DND-41 (cell line): Measurements from ENCODE around the gene GPC3.

ENCODE experiments used
- ATAC-seq: fragments of 200-7000 bp; cut with Tn5 transposase; 3 replicates; pipeline ENCODE4 v1.9.1; 2021; ENCODE audit warnings: low read depth; ENCODE audit not compliant: insufficient read depth
- DNase-seq: peaks from one replicate; pipeline ENCODE4 v3.0.0-alpha.2; 2020
- H2AFZ ChIP-seq: 2 replicates; pipeline ENCODE4 v1.6.0; 2012; ENCODE audit warnings: low read depth, low read length
- H3K27ac ChIP-seq: 2 replicates; pipeline ENCODE4 v1.5.1; 2012; ENCODE audit warnings: low read length, inconsistent platforms
- H3K27me3 ChIP-seq: fragments of 200-600 bp; sonication (generic); 2 replicates; pipeline ENCODE4 v1.6.0; 2012; ENCODE audit warnings: low read length, mild to moderate bottlenecking, inconsistent platforms; ENCODE audit not compliant: insufficient read depth, poor library complexity
- H3K36me3 ChIP-seq: 2 replicates; pipeline ENCODE4 v1.5.1; 2012; ENCODE audit warnings: low read length, inconsistent platforms; ENCODE audit not compliant: insufficient read depth
- H3K4me1 ChIP-seq: 2 replicates; pipeline ENCODE4 v1.5.1; 2012; ENCODE audit warnings: mild to moderate bottlenecking, low read length; ENCODE audit not compliant: insufficient read depth
- H3K4me2 ChIP-seq: 2 replicates; pipeline ENCODE4 v1.6.0; 2012; ENCODE audit warnings: mild to moderate bottlenecking, moderate library complexity, low read length, inconsistent platforms; ENCODE audit not compliant: insufficient read depth
- H3K4me3 ChIP-seq, 2 experiments: fragments of 200-600 bp in 1 of 2; shearing (Covaris generic) in 1 of 2; 2 replicates each; pipeline ENCODE4 v1.5.1; 2012 to 2016; ENCODE audit warnings: inconsistent platforms in 2 of 2, low read length in 2 of 2, mild to moderate bottlenecking in 2 of 2, low read depth in 1 of 2, moderate library complexity in 1 of 2
- H3K79me2 ChIP-seq: 2 replicates; pipeline ENCODE4 v1.6.0; 2012; ENCODE audit warnings: low read length, inconsistent platforms; ENCODE audit not compliant: insufficient read depth
- H3K9ac ChIP-seq: 2 replicates; pipeline ENCODE4 v1.6.0; 2012; ENCODE audit warnings: low read depth, mild to moderate bottlenecking, inconsistent platforms, low read length, moderate library complexity
- H3K9me3 ChIP-seq: 2 replicates; pipeline ENCODE4 v1.5.1; 2012; ENCODE audit warnings: low read length, moderate library complexity, mild to moderate bottlenecking, inconsistent platforms; ENCODE audit not compliant: insufficient read depth, severe bottlenecking
- H4K20me1 ChIP-seq: 2 replicates; pipeline ENCODE4 v1.6.0; 2012; ENCODE audit warnings: low read length; ENCODE audit not compliant: insufficient read depth
- EZH2 ChIP-seq: IDR thresholded peaks from 3 replicates; pipeline ENCODE4 v1.6.1; 2012; ENCODE audit warnings: borderline replicate concordance, low read depth, mild to moderate bottlenecking, moderate library complexity, low read length, inconsistent platforms; ENCODE audit not compliant: severe bottlenecking
- TF ChIP-seq, protein P1 (sequence below): IDR thresholded peaks from 2 replicates; pipeline ENCODE4 v1.5.1; 2012; ENCODE audit warnings: borderline replicate concordance, low read length, moderate library complexity, mild to moderate bottlenecking; ENCODE audit not compliant: poor library complexity, severe bottlenecking; ENCODE audit errors: extremely low read depth

Gene GPC3

DNA sequence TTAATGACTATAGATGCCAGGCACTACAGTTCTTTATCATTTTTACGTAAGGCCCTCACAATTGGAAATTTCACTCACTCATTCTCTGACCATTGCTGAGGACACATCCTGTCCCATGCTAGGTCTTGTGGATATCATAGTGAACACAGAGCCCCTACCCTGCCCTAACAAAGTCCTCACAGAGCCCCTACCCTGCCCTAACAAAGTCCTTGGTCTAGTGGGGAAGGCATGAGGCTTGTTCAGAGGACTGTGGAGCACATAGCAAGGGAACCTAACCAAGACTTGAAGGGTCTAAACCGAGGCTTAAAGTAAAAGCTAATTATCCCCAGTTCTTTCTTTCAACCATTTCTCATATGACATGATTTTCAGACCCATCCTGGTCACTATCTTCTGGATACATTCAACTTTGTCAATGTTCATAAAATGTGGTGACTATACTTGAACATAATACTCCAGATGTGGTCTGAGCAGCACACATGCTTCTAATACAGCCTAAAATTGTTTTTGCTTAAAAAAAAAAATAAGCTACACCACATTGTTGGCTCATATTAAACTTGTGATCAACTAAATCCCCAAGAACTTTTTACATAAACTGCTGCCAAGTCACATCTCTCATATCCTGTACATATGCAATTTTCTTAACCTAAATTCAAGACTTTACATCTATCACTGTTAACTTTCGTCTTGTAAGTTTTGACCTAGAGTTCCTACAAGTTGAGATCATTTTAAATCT, 77.0 kb downstream of the GPC3 start:
- no peak for ATAC-seq
- TF ChIP-seq, protein P1, sequence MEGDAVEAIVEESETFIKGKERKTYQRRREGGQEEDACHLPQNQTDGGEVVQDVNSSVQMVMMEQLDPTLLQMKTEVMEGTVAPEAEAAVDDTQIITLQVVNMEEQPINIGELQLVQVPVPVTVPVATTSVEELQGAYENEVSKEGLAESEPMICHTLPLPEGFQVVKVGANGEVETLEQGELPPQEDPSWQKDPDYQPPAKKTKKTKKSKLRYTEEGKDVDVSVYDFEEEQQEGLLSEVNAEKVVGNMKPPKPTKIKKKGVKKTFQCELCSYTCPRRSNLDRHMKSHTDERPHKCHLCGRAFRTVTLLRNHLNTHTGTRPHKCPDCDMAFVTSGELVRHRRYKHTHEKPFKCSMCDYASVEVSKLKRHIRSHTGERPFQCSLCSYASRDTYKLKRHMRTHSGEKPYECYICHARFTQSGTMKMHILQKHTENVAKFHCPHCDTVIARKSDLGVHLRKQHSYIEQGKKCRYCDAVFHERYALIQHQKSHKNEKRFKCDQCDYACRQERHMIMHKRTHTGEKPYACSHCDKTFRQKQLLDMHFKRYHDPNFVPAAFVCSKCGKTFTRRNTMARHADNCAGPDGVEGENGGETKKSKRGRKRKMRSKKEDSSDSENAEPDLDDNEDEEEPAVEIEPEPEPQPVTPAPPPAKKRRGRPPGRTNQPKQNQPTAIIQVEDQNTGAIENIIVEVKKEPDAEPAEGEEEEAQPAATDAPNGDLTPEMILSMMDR, result no peak
- no peak for TF ChIP-seq EZH2
- no peak overlapping the region for H3K27ac ChIP-seq

DNA sequence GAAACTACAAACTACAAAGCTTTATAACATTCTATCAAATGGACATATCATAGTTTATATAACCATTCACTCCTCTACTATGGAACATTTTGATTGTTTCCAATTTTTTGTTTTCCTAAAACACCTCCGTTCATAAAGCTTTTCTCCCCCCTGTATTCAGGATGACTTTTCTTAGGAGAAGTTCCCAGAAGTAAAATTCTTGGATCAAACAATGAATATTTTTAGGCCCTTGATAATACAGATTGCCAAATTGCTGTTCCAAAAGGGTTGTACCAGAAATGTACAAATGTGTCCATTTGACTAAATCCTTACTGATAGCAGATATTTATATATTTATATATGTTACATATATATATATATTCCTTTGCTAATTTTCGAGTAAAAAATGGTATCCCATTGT, 77.8 kb downstream of the GPC3 start:
- Histone ChIP-seq H3K9me3 (no peaks in the 10 kb centered on the region), H4K20me1 (no peaks in the 10 kb centered on the region), H3K79me2 (no peaks in the 10 kb centered on the region), H3K36me3 (no peaks in the 10 kb centered on the region), H3K4me3 (no peak overlapping the region), H3K9ac (no peak overlapping the region), H3K4me2 (no peak overlapping the region), H3K27me3 (no peaks in the 10 kb centered on the region), H3K27ac (no peak overlapping the region), H2AFZ (no peak overlapping the region), H3K4me1 (peaks cover 12% of the 10 kb centered on the region)
- ATAC-seq (no peak), DNase-seq (no peak)
- TF ChIP-seq EZH2, result no peak
- TF ChIP-seq, protein P1, result no peak

More for the DNA sequence above, 77.0 kb downstream of the GPC3 start:
- Histone ChIP-seq H3K4me2 (no peak overlapping the region), H3K9ac (no peak overlapping the region), H4K20me1 (no peaks in the 10 kb centered on the region), H2AFZ (no peak overlapping the region), H3K36me3 (no peaks in the 10 kb centered on the region), H3K4me3 (no peak overlapping the region), H3K9me3 (no peaks in the 10 kb centered on the region), H3K79me2 (no peaks in the 10 kb centered on the region), H3K27me3 (no peaks in the 10 kb centered on the region), H3K4me1 (peaks cover 12% of the 10 kb centered on the region)
- DNase-seq, result no peak

DNA sequence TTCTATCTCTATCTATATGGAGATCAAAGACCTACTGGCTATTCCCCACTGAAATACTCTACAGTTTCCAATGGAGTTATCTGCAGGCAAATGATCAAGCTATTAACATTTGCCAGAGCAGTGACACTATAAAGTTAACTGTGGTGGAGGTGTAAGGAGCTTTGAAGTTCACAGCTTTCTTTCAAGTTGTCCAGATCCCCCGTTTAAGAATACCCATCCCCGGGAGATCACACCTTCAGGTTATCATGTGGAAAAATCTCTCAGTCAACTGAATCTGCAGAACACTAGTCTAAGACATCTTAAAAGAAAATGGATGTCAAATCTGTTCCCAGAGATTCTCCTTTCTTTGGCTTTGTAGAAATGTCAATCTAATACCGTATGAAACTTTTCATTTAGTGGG, 80.1 kb downstream of the GPC3 start:
- Histone ChIP-seq H3K79me2 (no peaks in the 10 kb centered on the region), H4K20me1 (no peaks in the 10 kb centered on the region), H3K4me3 (no peak overlapping the region), H3K4me1 (peaks cover 12% of the 10 kb centered on the region), H2AFZ (no peak overlapping the region), H3K4me2 (no peak overlapping the region), H3K27ac (no peak overlapping the region), H3K9ac (no peak overlapping the region), H3K36me3 (no peaks in the 10 kb centered on the region), H3K27me3 (no peaks in the 10 kb centered on the region), H3K9me3 (no peaks in the 10 kb centered on the region)
- ATAC-seq (peak; percentile 76), DNase-seq (peak; percentile 20)
- TF ChIP-seq EZH2, result no peak
- TF ChIP-seq, protein P1, result no peak
